Urothelium cell line (cell line): ENCODE data around the gene MACROH2A1.
A peak's percentile ranks its signal among the peaks of the same experiment; 100 is the strongest.

Experiments
- DNase-seq: peaks from one replicate; pipeline ENCODE4 v3.0.0; 2011; ENCODE audit warnings: low spot score, mixed read lengths
- FAIRE-seq: peaks from 2 replicates; lab custom pipeline; 2011; peaks lifted over from hg19 to GRCh38; lab: Jason Lieb, UNC

The MACROH2A1 gene

GRCh38 chr5:135398160-135398854 lies 724 bp downstream of the MACROH2A1 start:
- DNase-seq, result peak; percentile 32
- FAIRE-seq, result no peak

- no peak for FAIRE-seq
- DNase-seq, result no peak
These were observed 1.9 kb downstream of the MACROH2A1 start for GRCh38 chr5:135397084-135397483.

GRCh38 chr5:135396459-135397055 lies 2.5 kb downstream of the MACROH2A1 start:
- DNase-seq (no peak), FAIRE-seq (no peak)

- DNase-seq (no peak), FAIRE-seq (no peak)
These were observed 3.2 kb downstream of the MACROH2A1 start for GRCh38 chr5:135395866-135396265.

GRCh38 chr5:135395451-135395850 lies 3.6 kb downstream of the MACROH2A1 start:
- FAIRE-seq, result no peak
- no peak for DNase-seq

GRCh38 chr5:135394095-135394494 lies 4.9 kb downstream of the MACROH2A1 start:
- no peak for FAIRE-seq
- DNase-seq, result no peak

- FAIRE-seq (no peak), DNase-seq (no peak)
These were observed 5.3 kb downstream of the MACROH2A1 start for GRCh38 chr5:135393691-135394090.

GRCh38 chr5:135393229-135393628 lies 5.8 kb downstream of the MACROH2A1 start:
- DNase-seq, result no peak

GRCh38 chr5:135392256-135392655 lies 6.8 kb downstream of the MACROH2A1 start:
- no peak for FAIRE-seq

More at GRCh38 chr5:135393229-135393628, 5.8 kb downstream of the MACROH2A1 start:
- FAIRE-seq, result no peak

GRCh38 chr5:135391869-135392255 lies 7.2 kb downstream of the MACROH2A1 start:
- DNase-seq (no peak), FAIRE-seq (no peak)

More at GRCh38 chr5:135392256-135392655, 6.8 kb downstream of the MACROH2A1 start:
- DNase-seq, result no peak

- no peak for FAIRE-seq
These were observed 7.7 kb downstream of the MACROH2A1 start for GRCh38 chr5:135391116-135391868.

GRCh38 chr5:135388860-135389435 lies 10.1 kb downstream of the MACROH2A1 start:
- DNase-seq (no peak), FAIRE-seq (no peak)

More at GRCh38 chr5:135391116-135391868, 7.7 kb downstream of the MACROH2A1 start:
- peak; percentile 7 for DNase-seq

GRCh38 chr5:135387629-135387960 lies 11.4 kb downstream of the MACROH2A1 start:
- no peak for DNase-seq
- FAIRE-seq, result no peak

GRCh38 chr5:135386886-135387628 lies 12.0 kb downstream of the MACROH2A1 start:
- DNase-seq, result peak; percentile 51
- FAIRE-seq, result no peak

- FAIRE-seq (no peak), DNase-seq (no peak)
These were observed 12.9 kb downstream of the MACROH2A1 start for GRCh38 chr5:135386096-135386495.

- FAIRE-seq (no peak), DNase-seq (no peak)
These were observed 13.5 kb downstream of the MACROH2A1 start for GRCh38 chr5:135385576-135385975.

GRCh38 chr5:135384898-135385297 lies 14.1 kb downstream of the MACROH2A1 start:
- no peak for DNase-seq
- no peak for FAIRE-seq

- DNase-seq, result no peak
- no peak for FAIRE-seq
These were observed 15.1 kb downstream of the MACROH2A1 start for GRCh38 chr5:135383803-135384495.

GRCh38 chr5:135382981-135383380 lies 16.1 kb downstream of the MACROH2A1 start:
- DNase-seq, result no peak
- FAIRE-seq, result no peak

GRCh38 chr5:135382106-135382790 lies 16.8 kb downstream of the MACROH2A1 start:
- FAIRE-seq (no peak), DNase-seq (no peak)
